ENCODE measurements around the gene THEMIS. TPM values are rescaled to one million over a fixed set of nuclear protein-coding genes. Genes with fewer than 3 reads are reported as not detected.

Gene THEMIS
- total RNA-seq, 1 experiment from 2014 or later = not detected

DNA sequence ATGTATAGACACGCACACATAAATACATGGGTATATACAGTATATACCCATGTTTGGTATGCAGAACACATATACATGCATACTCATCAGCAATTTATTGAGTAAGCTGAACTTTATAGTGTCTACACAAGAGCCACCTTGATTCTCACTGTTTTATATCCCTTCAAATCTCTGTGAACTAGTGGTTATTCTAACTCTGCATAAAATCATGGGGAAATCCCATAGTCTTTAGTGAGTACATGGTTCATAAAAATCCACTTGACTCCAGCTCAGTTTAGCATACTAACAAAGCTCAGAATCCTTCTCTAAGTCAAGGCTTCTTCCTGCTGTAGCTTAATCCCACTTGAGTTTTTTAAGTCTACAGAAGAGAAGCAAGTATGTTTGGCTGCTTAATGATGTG is 104.1 kb downstream of the THEMIS start:
- ChIA-PET CTCF (interaction anchor here (0.6 kb wide), 1 partner anchor 495 kb away, joined by 3 read pairs; no protein-coding TSS in a partner anchor), POLR2A (no interaction called here)
- Mint-ChIP-seq H3K27me3 (ENCODE audit: low read depth) (no peaks in the 10 kb centered on the region), H3K27ac (no peak overlapping the region), H3K9me3 (no peaks in the 10 kb centered on the region), H3K4me3 (no peak overlapping the region), H3K36me3 (no peaks in the 10 kb centered on the region), H3K4me1 (no peaks in the 10 kb centered on the region)
- DNase-seq (ENCODE audit: low spot score) = no peak
- no peak for TF ChIP-seq ZBTB43 (CRISPR knock-in tag; IDR thresholded peaks at IDR 0.05)
- no peak for TF ChIP-seq NFATC4 (CRISPR knock-in tag; IDR thresholded peaks at IDR 0.05)
- TF ChIP-seq RELA (CRISPR knock-in tag; IDR thresholded peaks at IDR 0.05; ENCODE audit: borderline replicate concordance) = no peak
- TF ChIP-seq IRF1 (CRISPR knock-in tag; IDR thresholded peaks at IDR 0.05) = no peak
- TF ChIP-seq, protein P1, sequence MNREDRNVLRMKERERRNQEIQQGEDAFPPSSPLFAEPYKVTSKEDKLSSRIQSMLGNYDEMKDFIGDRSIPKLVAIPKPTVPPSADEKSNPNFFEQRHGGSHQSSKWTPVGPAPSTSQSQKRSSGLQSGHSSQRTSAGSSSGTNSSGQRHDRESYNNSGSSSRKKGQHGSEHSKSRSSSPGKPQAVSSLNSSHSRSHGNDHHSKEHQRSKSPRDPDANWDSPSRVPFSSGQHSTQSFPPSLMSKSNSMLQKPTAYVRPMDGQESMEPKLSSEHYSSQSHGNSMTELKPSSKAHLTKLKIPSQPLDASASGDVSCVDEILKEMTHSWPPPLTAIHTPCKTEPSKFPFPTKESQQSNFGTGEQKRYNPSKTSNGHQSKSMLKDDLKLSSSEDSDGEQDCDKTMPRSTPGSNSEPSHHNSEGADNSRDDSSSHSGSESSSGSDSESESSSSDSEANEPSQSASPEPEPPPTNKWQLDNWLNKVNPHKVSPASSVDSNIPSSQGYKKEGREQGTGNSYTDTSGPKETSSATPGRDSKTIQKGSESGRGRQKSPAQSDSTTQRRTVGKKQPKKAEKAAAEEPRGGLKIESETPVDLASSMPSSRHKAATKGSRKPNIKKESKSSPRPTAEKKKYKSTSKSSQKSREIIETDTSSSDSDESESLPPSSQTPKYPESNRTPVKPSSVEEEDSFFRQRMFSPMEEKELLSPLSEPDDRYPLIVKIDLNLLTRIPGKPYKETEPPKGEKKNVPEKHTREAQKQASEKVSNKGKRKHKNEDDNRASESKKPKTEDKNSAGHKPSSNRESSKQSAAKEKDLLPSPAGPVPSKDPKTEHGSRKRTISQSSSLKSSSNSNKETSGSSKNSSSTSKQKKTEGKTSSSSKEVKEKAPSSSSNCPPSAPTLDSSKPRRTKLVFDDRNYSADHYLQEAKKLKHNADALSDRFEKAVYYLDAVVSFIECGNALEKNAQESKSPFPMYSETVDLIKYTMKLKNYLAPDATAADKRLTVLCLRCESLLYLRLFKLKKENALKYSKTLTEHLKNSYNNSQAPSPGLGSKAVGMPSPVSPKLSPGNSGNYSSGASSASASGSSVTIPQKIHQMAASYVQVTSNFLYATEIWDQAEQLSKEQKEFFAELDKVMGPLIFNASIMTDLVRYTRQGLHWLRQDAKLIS (CRISPR knock-in tag; IDR thresholded peaks at IDR 0.05; ENCODE audit: borderline replicate concordance) = no peak
- TF ChIP-seq JUN (CRISPR knock-in tag; IDR thresholded peaks at IDR 0.05) = no peak
- no peak for TF ChIP-seq RORB (CRISPR knock-in tag; IDR thresholded peaks at IDR 0.05)
- TF ChIP-seq ZNF416 (CRISPR knock-in tag; IDR thresholded peaks at IDR 0.05) = no peak
- no peak for TF ChIP-seq ZNF219 (CRISPR knock-in tag; IDR thresholded peaks at IDR 0.05; ENCODE audit: borderline replicate concordance)
- ATAC-seq = no peak

DNA sequence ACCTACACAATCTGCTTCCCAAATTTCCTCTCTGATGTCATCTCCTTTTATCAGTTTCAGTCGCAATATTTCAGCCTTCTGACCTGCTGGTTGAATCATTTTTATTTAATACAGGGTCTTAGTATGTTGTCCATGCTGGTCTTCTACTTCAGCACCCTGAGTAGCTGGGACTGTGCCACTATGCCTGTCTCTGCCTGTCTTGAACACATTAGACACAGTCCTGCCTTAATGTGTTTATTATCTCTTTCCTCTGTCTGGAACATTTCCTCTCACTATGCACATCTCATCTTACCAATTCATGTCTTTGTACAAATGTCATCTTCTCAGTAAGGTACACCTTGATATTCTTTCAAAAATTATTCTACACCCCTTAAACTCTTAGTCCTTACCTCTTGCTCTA is 106.5 kb downstream of the THEMIS start:
- Mint-ChIP-seq H3K4me1 (no peaks in the 10 kb centered on the region), H3K4me3 (no peak overlapping the region), H3K9me3 (no peaks in the 10 kb centered on the region), H3K27ac (no peak overlapping the region), H3K27me3 (ENCODE audit: low read depth) (no peaks in the 10 kb centered on the region), H3K36me3 (no peaks in the 10 kb centered on the region)
- DNase-seq (ENCODE audit: low spot score) = no peak
- ChIA-PET CTCF (no interaction called here), POLR2A (no interaction called here)
- ATAC-seq = no peak
- TF ChIP-seq ELF4 (CRISPR knock-in tag; IDR thresholded peaks at IDR 0.05; ENCODE audit: low read depth) = no peak
- TF ChIP-seq ATF6 (CRISPR knock-in tag; IDR thresholded peaks at IDR 0.05) = no peak
- no peak for TF ChIP-seq E2F5 (CRISPR knock-in tag; IDR thresholded peaks at IDR 0.05)
- TF ChIP-seq OVOL2 (CRISPR knock-in tag; IDR thresholded peaks at IDR 0.05; ENCODE audit: borderline replicate concordance) = no peak

GRCh38 chr6:127793396-127793795 is 107.5 kb downstream of the THEMIS start:
- DNase-seq (ENCODE audit: low spot score) (no peak), ATAC-seq (no peak)
- Mint-ChIP-seq H3K9me3 (no peaks in the 10 kb centered on the region), H3K27ac (no peak overlapping the region), H3K36me3 (no peaks in the 10 kb centered on the region), H3K4me3 (no peak overlapping the region), H3K4me1 (no peaks in the 10 kb centered on the region), H3K27me3 (ENCODE audit: low read depth) (no peaks in the 10 kb centered on the region)
- TF ChIP-seq RORB (CRISPR knock-in tag; IDR thresholded peaks at IDR 0.05) (no peak), ATF1 (CRISPR knock-in tag; IDR thresholded peaks at IDR 0.05) (no peak), ZNF232 (CRISPR knock-in tag; IDR thresholded peaks at IDR 0.05) (no peak), ZNF425 (CRISPR knock-in tag; conservative IDR thresholded peaks at IDR 0.05) (no peak), ZNF423 (CRISPR knock-in tag; IDR thresholded peaks at IDR 0.05) (no peak), E2F5 (CRISPR knock-in tag; IDR thresholded peaks at IDR 0.05) (no peak)
- TF ChIP-seq, protein P2, sequence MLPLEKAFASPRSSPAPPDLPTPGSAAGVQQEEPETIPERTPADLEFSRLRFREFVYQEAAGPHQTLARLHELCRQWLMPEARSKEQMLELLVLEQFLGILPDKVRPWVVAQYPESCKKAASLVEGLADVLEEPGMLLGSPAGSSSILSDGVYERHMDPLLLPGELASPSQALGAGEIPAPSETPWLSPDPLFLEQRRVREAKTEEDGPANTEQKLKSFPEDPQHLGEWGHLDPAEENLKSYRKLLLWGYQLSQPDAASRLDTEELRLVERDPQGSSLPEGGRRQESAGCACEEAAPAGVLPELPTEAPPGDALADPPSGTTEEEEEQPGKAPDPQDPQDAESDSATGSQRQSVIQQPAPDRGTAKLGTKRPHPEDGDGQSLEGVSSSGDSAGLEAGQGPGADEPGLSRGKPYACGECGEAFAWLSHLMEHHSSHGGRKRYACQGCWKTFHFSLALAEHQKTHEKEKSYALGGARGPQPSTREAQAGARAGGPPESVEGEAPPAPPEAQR (CRISPR knock-in tag; IDR thresholded peaks at IDR 0.05) = no peak
- CTCF ChIA-PET = interaction anchor here (1.6 kb wide), 1 partner anchor 62 kb away, joined by 3 read pairs; no protein-coding TSS in a partner anchor
- POLR2A ChIA-PET = no interaction called here
